Retinal pigment epithelial cell (primary cell): Measurements from ENCODE around the gene MFAP2.

ENCODE experiments used
- DNase-seq: peaks from one replicate; pipeline ENCODE4 v3.0.0-alpha.2; 2010; ENCODE audit warnings: low read depth
- H3K4me3 ChIP-seq: 2 replicates; pipeline ENCODE4 v1.5.1; 2011; ENCODE audit warnings: mild to moderate bottlenecking, low read length, control low read depth, moderate library complexity
- CTCF ChIP-seq: conservative IDR thresholded peaks from 2 replicates; pipeline ENCODE4 v1.5.1; 2011; ENCODE audit warnings: low read depth, low read length, control low read depth, inconsistent platforms

The MFAP2 gene

GRCh38 chr1:17023573-17023972 lies 43.2 kb upstream of the MFAP2 start:
- DNase-seq: no peak
- no peak for TF ChIP-seq CTCF

GRCh38 chr1:17023102-17023501 lies 42.7 kb upstream of the MFAP2 start:
- TF ChIP-seq CTCF: no peak
- no peak for DNase-seq
- H3K4me3 ChIP-seq: no peak overlapping the region

More at GRCh38 chr1:17023573-17023972, 43.2 kb upstream of the MFAP2 start:
- H3K4me3 ChIP-seq: no peak overlapping the region

- no peak for TF ChIP-seq CTCF
- H3K4me3 ChIP-seq: no peak overlapping the region
- DNase-seq: no peak
Measured at GRCh38 chr1:17021896-17022295, 41.5 kb upstream of the MFAP2 start.

GRCh38 chr1:17020502-17020901 lies 40.1 kb upstream of the MFAP2 start:
- DNase-seq: no peak
- no peak overlapping the region for H3K4me3 ChIP-seq
- TF ChIP-seq CTCF: no peak

- no peak for DNase-seq
- H3K4me3 ChIP-seq: no peak overlapping the region
- TF ChIP-seq CTCF: no peak
Measured at GRCh38 chr1:17018849-17019248, 38.4 kb upstream of the MFAP2 start.

- no peak for DNase-seq
- no peak for TF ChIP-seq CTCF
- no peak overlapping the region for H3K4me3 ChIP-seq
Measured at GRCh38 chr1:17017435-17017834, 37.0 kb upstream of the MFAP2 start.

- H3K4me3 ChIP-seq: no peak overlapping the region
- DNase-seq: peak; percentile 65
- no peak for TF ChIP-seq CTCF
Measured at GRCh38 chr1:17016317-17016661, 35.9 kb upstream of the MFAP2 start.
